NCI-H2107 treated with DMSO at 0.1 percent for 48 hours (cell line): ENCODE measurements around the gene GATAD2B.
"Not testable (repeated sequence)": the region's sequence is repeated elsewhere in the genome, so short reads cannot be mapped to it uniquely, and the experiment has no call there.

Experiments used
- DNase-seq: peaks from one replicate; lab custom pipeline; 2025; ENCODE audit not compliant: unreplicated experiment; lab: John Stamatoyannopoulos, UW

GATAD2B gene

GRCh38 chr1:153782648-153783047 lies 140.1 kb downstream of the GATAD2B start:
- DNase-seq: not testable (repeated sequence)

- DNase-seq: no peak
Measured at GRCh38 chr1:153780551-153780950, 142.2 kb downstream of the GATAD2B start.

- no peak for DNase-seq
Measured at GRCh38 chr1:153779781-153780541, 142.8 kb downstream of the GATAD2B start.

- no peak for DNase-seq
Measured at GRCh38 chr1:153778824-153779519, 143.8 kb downstream of the GATAD2B start.

GRCh38 chr1:153778051-153778823 lies 144.5 kb downstream of the GATAD2B start:
- DNase-seq: no peak

- no peak for DNase-seq
Measured at GRCh38 chr1:153777648-153778047, 145.1 kb downstream of the GATAD2B start.

- no peak for DNase-seq
Measured at GRCh38 chr1:153776845-153777370, 145.9 kb downstream of the GATAD2B start.

- DNase-seq: no peak
Measured at GRCh38 chr1:153776352-153776751, 146.4 kb downstream of the GATAD2B start.

GRCh38 chr1:153775458-153776327 lies 147.1 kb downstream of the GATAD2B start:
- DNase-seq: peak; percentile 66

- DNase-seq: peak; percentile 54
Measured at GRCh38 chr1:153774780-153775457, 147.9 kb downstream of the GATAD2B start, which contains the start of gene SLC27A3. TSS of gene SLC27A3 (plus strand) at chr1:153775407. CDS start at chr1:153775498, 91 bp downstream.

GRCh38 chr1:153774026-153774595 lies 148.7 kb downstream of the GATAD2B start:
- no peak for DNase-seq

GRCh38 chr1:153773096-153773921 lies 149.5 kb downstream of the GATAD2B start:
- DNase-seq: no peak

- no peak for DNase-seq
Measured at GRCh38 chr1:153771841-153772593, 150.8 kb downstream of the GATAD2B start.

- no peak for DNase-seq
Measured at GRCh38 chr1:153771261-153771660, 151.5 kb downstream of the GATAD2B start.

- no peak for DNase-seq
Measured at GRCh38 chr1:153770797-153771196, 152.0 kb downstream of the GATAD2B start.

GRCh38 chr1:153769221-153769620 lies 153.6 kb downstream of the GATAD2B start:
- DNase-seq: no peak

- no peak for DNase-seq
Measured at GRCh38 chr1:153768316-153769181, 154.2 kb downstream of the GATAD2B start.
